GM12872 (cell line): ENCODE results near the gene AGPAT2.

ENCODE experiments used
- TF ChIP-seq, protein P1 (sequence below): IDR thresholded peaks from 3 replicates; pipeline ENCODE4 v1.5.1; 2011; ENCODE audit warnings: low read depth, mild to moderate bottlenecking, low read length, moderate library complexity; ENCODE audit not compliant: insufficient read depth

The AGPAT2 gene

GRCh38 chr9:136662326-136662655 is 25.0 kb downstream of the AGPAT2 start:
- TF ChIP-seq, protein P1, sequence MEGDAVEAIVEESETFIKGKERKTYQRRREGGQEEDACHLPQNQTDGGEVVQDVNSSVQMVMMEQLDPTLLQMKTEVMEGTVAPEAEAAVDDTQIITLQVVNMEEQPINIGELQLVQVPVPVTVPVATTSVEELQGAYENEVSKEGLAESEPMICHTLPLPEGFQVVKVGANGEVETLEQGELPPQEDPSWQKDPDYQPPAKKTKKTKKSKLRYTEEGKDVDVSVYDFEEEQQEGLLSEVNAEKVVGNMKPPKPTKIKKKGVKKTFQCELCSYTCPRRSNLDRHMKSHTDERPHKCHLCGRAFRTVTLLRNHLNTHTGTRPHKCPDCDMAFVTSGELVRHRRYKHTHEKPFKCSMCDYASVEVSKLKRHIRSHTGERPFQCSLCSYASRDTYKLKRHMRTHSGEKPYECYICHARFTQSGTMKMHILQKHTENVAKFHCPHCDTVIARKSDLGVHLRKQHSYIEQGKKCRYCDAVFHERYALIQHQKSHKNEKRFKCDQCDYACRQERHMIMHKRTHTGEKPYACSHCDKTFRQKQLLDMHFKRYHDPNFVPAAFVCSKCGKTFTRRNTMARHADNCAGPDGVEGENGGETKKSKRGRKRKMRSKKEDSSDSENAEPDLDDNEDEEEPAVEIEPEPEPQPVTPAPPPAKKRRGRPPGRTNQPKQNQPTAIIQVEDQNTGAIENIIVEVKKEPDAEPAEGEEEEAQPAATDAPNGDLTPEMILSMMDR: no peak

GRCh38 chr9:136661641-136662325 is 25.5 kb downstream of the AGPAT2 start:
- TF ChIP-seq, protein P1: no peak

DNA sequence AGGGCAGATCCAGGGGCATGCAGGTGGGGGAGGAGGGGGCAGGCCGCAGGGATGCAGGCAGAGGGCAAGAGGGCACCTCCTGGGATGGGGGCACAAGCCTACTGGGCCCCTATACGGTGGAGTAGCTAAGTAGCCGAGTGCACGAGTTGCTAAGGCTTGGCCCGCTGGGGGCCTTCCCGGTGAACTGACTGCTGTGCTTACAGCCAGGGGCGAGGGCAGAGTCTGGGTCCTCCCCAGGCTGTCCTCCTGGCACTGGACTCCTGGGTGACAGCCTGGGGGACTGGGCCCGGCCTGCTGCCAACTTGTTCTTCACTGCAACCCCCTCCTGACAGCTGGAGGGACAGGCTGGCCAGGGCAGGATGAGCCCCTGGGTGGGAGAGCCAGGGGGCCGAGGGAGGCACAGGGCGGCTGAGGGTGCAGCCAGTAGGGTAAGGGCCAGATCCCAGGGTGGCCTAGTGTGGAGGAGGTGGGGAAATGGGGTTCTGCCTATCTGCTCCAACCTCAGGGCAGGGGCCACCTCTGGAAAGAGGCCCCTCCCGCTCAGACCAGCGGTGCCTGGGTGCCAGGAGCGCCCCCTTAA is 26.2 kb downstream of the AGPAT2 start:
- TF ChIP-seq, protein P1: no peak

DNA sequence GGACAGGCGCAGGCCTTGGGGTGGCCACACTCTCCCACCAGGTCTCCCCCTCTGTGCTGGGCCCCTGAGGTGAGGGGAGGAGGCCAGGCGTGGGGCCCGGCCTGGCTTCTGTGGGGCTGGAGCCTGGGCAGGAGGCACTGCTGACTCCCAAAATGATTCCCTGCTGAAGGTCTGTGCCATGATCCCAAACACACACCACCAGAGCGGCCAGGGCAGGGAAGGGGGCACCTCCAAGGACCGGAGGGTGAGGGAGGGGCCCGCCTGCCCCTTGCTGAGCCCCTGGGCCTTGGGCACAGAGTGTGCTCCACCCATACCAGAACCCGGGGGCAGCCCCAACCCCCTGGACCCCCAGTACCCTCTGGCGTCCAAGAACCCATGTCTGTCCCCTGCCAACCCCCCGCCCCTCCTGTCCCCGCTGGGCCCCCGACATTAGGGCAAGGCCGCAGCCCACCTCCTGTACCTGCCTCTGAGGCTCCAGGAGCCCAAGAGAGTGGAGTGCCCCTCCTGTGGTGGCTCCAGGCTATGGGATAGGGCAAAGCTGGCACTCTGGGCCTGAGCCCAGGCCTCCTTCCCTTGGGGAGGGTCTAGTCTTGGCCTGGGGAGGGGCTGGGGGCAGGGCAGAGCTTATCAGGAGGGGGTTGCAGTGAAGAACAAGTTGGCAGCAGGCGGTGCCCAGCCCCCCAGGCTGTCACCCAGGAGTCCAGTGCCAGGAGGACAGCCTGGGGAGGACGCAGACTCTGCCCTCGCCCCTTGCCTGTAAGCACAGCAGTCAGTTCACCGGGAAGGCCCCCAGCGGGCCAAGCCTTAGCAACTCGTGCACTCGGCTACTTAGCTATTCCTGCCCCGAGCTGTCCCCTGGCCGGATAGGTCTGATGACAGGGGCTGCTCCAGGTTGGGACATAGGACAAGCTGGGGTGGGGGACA is 27.1 kb downstream of the AGPAT2 start:
- TF ChIP-seq, protein P1: no peak

GRCh38 chr9:136658849-136659535 is 28.3 kb downstream of the AGPAT2 start:
- TF ChIP-seq, protein P1: no peak

GRCh38 chr9:136657974-136658848 is 29.0 kb downstream of the AGPAT2 start:
- TF ChIP-seq, protein P1: no peak
